Right hindlimb (tissue), 1 donor: Measurements from ENCODE around the gene HSPBAP1.
A peak's percentile ranks its signal among the peaks of the same experiment; 100 is the strongest.

Source experiments
- DNase-seq: peaks from one replicate; pipeline ENCODE4 v3.0.0-alpha.2; 2018

HSPBAP1 gene

GRCh38 chr3:122793568-122794416, at the start of gene HSPBAP1:
Gene HSPBAP1 (minus strand): TSS chr3:122793831. CDS start chr3:122793680, 151 bp downstream.
- peak; percentile 93 for DNase-seq

- no peak for DNase-seq
Observed at GRCh38 chr3:122835590-122835989, 42.0 kb upstream of the HSPBAP1 start.

- no peak for DNase-seq
Observed at GRCh38 chr3:122828281-122828680, 34.6 kb upstream of the HSPBAP1 start.

- no peak for DNase-seq
Observed at GRCh38 chr3:122826278-122826677, 32.6 kb upstream of the HSPBAP1 start.

GRCh38 chr3:122825460-122825859, 31.8 kb upstream of the HSPBAP1 start:
- DNase-seq = no peak

- DNase-seq = no peak
Observed at GRCh38 chr3:122824465-122825381, 31.1 kb upstream of the HSPBAP1 start.

GRCh38 chr3:122816587-122816986, 23.0 kb upstream of the HSPBAP1 start:
- no peak for DNase-seq

- DNase-seq = no peak
Observed at GRCh38 chr3:122810734-122811133, 17.1 kb upstream of the HSPBAP1 start.

GRCh38 chr3:122803977-122804376, 10.3 kb upstream of the HSPBAP1 start:
- DNase-seq = no peak

GRCh38 chr3:122802323-122802722, 8.7 kb upstream of the HSPBAP1 start:
- no peak for DNase-seq

- no peak for DNase-seq
Observed at GRCh38 chr3:122800706-122801237, 7.1 kb upstream of the HSPBAP1 start.

- no peak for DNase-seq
Observed at GRCh38 chr3:122800031-122800430, 6.4 kb upstream of the HSPBAP1 start.

- no peak for DNase-seq
Observed at GRCh38 chr3:122799322-122799721, 5.7 kb upstream of the HSPBAP1 start.

- no peak for DNase-seq
Observed at GRCh38 chr3:122797291-122797690, 3.7 kb upstream of the HSPBAP1 start.

- no peak for DNase-seq
Observed at GRCh38 chr3:122795674-122796195, 2.1 kb upstream of the HSPBAP1 start.

- peak; percentile 84 for DNase-seq
Observed at GRCh38 chr3:122794779-122795673, 1.4 kb upstream of the HSPBAP1 start, which contains the start of gene SLC49A4. Gene SLC49A4 (plus strand): TSS chr3:122795069. CDS start chr3:122795193, 124 bp downstream.

- DNase-seq = no peak
Observed at GRCh38 chr3:122794483-122794778, 800 bp upstream of the HSPBAP1 start.

- no peak for DNase-seq
Observed at GRCh38 chr3:122789585-122790273, 3.9 kb downstream of the HSPBAP1 start.

GRCh38 chr3:122787872-122788271, 5.8 kb downstream of the HSPBAP1 start:
- DNase-seq = no peak

- DNase-seq = no peak
Observed at GRCh38 chr3:122786066-122786465, 7.6 kb downstream of the HSPBAP1 start.

GRCh38 chr3:122785231-122785630, 8.4 kb downstream of the HSPBAP1 start:
- no peak for DNase-seq

- no peak for DNase-seq
Observed at GRCh38 chr3:122784436-122784835, 9.2 kb downstream of the HSPBAP1 start.
